Panc1 (cell line): ENCODE data around the gene STAC3. TPM values are rescaled to one million over a fixed set of nuclear protein-coding genes. Genes with fewer than 3 reads are reported as not detected.

Experiments used
- ATAC-seq: fragments of 200-7000 bp; cut with Tn5 transposase; 2 replicates; pipeline ENCODE4 v1.9.1; 2020; ENCODE audit warnings: mild to moderate bottlenecking, moderate library complexity
- BruUV-seq: library from RNA; stranded (reverse); fragments of 400-500 nt; replicated peaks from 2 replicates; lab custom pipeline; 2021; lab: Mats Ljungman, UMichigan
- CTCF ChIA-PET: fragments of 300-600 bp; sonication (Branson Sonifier 250); formaldehyde crosslinking; loops from one replicate; lab custom pipeline; 2022; ENCODE audit warnings: antibody characterized with exemption; lab: Charles Lee
- POLR2A ChIA-PET: fragments of 300-600 bp; sonication (Branson Sonifier 250); formaldehyde crosslinking; loops from one replicate; lab custom pipeline; 2022; ENCODE audit warnings: antibody characterized with exemption; lab: Charles Lee
- DNase-seq: peaks from one replicate; pipeline ENCODE4 v3.0.0-alpha.2; 2010; ENCODE audit warnings: low read depth, low spot score
- H3K27ac ChIP-seq: 2 replicates; pipeline ENCODE4 v1.5.1; 2011; ENCODE audit warnings: mild to moderate bottlenecking, low read length, inconsistent platforms
- H3K27me3 ChIP-seq: fragments of 200-500 bp; sonication (Bioruptor generic); 2 replicates; pipeline ENCODE4 v1.6.0; 2014; ENCODE audit warnings: low read length, inconsistent platforms; ENCODE audit not compliant: control insufficient read depth, insufficient read depth
- H3K36me3 ChIP-seq: fragments of 200-500 bp; sonication (Bioruptor generic); 2 replicates; pipeline ENCODE4 v1.5.1; 2014; ENCODE audit warnings: inconsistent platforms, mild to moderate bottlenecking, low read length, moderate library complexity; ENCODE audit not compliant: control insufficient read depth, insufficient read depth
- H3K4me1 ChIP-seq: 2 replicates; pipeline ENCODE4 v1.5.1; 2011; ENCODE audit warnings: inconsistent platforms, mild to moderate bottlenecking, low read length, moderate library complexity; ENCODE audit not compliant: control insufficient read depth, insufficient read depth
- H3K4me3 ChIP-seq, 2 experiments: 2 replicates each; pipeline ENCODE4 v1.5.1; 2011 to 2012; ENCODE audit warnings: low read depth in 2 of 2, low read length in 2 of 2, mild to moderate bottlenecking in 2 of 2, inconsistent platforms in 1 of 2, moderate library complexity in 1 of 2
- H3K9me3 ChIP-seq: fragments of 200-500 bp; sonication (Bioruptor generic); 2 replicates; pipeline ENCODE4 v1.5.1; 2014; ENCODE audit warnings: low read depth, mild to moderate bottlenecking, inconsistent platforms, low read length, moderate library complexity; ENCODE audit not compliant: control insufficient read depth, insufficient read depth
- POLR2AphosphoS5 ChIP-seq: IDR thresholded peaks from 2 replicates; pipeline ENCODE4 v1.6.1; 2012; ENCODE audit warnings: mild to moderate bottlenecking, low read depth, low read length, moderate library complexity
- SIN3A ChIP-seq: IDR thresholded peaks from 2 replicates; pipeline ENCODE4 v1.6.1; 2012; ENCODE audit warnings: low read depth, mild to moderate bottlenecking, low read length, moderate library complexity, borderline replicate concordance; ENCODE audit not compliant: insufficient read depth
- TCF7L2 ChIP-seq: IDR thresholded peaks from 2 replicates; pipeline ENCODE4 v1.6.1; 2011; ENCODE audit warnings: mild to moderate bottlenecking, low read depth, low read length, inconsistent platforms
- in situ Hi-C: cut with HindIII; loops from 2 replicates; pipeline ENCODE4 v1.10.0; 2016; ENCODE audit warnings: low sequenced_read_pairs, low pct_unique_long_range_greater_than_20kb
- intact Hi-C: fragments of 100-400 bp; cut with micrococcal nuclease; formaldehyde crosslinking; loops from one replicate; pipeline ENCODE4 v1.10.0; 2022; ENCODE audit not compliant: unreplicated experiment
- total RNA-seq: library from RNA; stranded (reverse); gene quantifications from one replicate; pipeline ENCODE4 v1.2.1, GENCODE V29; 2021; ENCODE audit not compliant: unreplicated experiment
- TF ChIP-seq, protein P1 (sequence below), 2 experiments: IDR thresholded peaks; 2 replicates each; pipeline ENCODE4 v1.6.1; 2011 to 2012; ENCODE audit warnings: low read depth in 2 of 2, control low read depth in 1 of 2, low read length in 1 of 2, mild to moderate bottlenecking in 1 of 2, moderate library complexity in 1 of 2; ENCODE audit not compliant: insufficient read depth in 1 of 2
- TF ChIP-seq, protein P2 (sequence below): fragments of 450-650 bp; IDR thresholded peaks from 2 replicates; pipeline ENCODE4 v1.5.1; 2017; ENCODE audit warnings: mild to moderate bottlenecking

STAC3 gene
- total RNA-seq, 1 experiment from 2014 or later = 0.87 TPM

DNA sequence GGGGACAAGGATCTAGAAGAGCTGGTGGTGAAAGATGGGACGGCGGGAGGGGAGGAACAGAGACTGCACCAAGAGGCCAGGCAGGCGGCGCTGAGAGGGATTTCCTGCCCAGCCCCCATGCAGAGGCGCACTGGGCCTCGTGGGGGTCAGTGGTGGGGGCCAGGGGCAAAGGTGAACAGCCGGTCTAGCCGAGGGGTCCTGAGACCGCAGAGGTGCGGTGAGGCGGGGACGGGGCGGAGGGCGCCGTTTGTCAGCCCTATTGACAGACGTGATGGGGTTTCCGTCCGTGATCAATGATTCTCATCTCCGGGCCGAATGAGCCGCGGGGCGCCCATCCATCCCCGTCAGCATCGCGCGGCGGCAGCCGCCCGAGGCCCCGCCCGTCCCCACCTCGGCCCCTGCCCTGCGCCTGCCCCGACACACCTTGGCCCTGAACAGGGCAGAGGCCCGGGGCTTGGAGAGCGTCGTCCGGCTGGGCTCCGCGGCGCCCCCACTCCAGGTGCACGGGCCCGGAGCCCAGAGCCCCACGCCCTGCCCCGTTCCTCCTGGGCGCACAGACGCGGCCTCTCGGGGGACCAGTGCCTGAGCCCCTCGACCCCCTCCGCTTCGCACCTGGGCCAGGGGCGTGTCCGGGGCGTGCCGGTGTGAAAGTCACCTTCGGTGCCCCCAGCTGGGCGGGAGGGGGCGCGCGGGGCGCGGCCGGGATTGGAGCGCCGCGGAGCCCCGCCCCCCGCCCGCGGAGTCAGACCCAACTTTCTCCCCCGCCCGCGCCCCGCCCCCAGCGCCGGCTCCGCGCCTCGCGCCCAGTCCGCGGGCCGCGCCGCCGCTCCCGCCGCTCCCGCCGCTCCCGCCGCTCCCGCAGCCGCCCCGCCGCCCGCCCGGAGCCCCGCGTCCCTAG is 34.7 kb downstream of the STAC3 start, which contains the start of gene NXPH4:
NXPH4 (plus strand) TSS at position 781 of the 898 bp plus-strand sequence. CDS start 176 bp downstream, outside the sequence.
- ChIA-PET POLR2A (no interaction called here), CTCF (no interaction called here)
- no TSS peak for BruUV-seq
- intact Hi-C loops = no loop called here
- DNase-seq (no peak), ATAC-seq (peak; percentile 17)
- no peak within 1 kb of the TSS for H3K27ac ChIP-seq
- in situ Hi-C loops = no loop called here
- H3K4me3 ChIP-seq = peak within 1 kb of the TSS; percentile 44 to 53
- no peaks in the 10 kb centered on the region for H3K9me3 ChIP-seq
- TF ChIP-seq POLR2AphosphoS5 (no peak), SIN3A (no peak), TCF7L2 (no peak)
- TF ChIP-seq, protein P1, sequence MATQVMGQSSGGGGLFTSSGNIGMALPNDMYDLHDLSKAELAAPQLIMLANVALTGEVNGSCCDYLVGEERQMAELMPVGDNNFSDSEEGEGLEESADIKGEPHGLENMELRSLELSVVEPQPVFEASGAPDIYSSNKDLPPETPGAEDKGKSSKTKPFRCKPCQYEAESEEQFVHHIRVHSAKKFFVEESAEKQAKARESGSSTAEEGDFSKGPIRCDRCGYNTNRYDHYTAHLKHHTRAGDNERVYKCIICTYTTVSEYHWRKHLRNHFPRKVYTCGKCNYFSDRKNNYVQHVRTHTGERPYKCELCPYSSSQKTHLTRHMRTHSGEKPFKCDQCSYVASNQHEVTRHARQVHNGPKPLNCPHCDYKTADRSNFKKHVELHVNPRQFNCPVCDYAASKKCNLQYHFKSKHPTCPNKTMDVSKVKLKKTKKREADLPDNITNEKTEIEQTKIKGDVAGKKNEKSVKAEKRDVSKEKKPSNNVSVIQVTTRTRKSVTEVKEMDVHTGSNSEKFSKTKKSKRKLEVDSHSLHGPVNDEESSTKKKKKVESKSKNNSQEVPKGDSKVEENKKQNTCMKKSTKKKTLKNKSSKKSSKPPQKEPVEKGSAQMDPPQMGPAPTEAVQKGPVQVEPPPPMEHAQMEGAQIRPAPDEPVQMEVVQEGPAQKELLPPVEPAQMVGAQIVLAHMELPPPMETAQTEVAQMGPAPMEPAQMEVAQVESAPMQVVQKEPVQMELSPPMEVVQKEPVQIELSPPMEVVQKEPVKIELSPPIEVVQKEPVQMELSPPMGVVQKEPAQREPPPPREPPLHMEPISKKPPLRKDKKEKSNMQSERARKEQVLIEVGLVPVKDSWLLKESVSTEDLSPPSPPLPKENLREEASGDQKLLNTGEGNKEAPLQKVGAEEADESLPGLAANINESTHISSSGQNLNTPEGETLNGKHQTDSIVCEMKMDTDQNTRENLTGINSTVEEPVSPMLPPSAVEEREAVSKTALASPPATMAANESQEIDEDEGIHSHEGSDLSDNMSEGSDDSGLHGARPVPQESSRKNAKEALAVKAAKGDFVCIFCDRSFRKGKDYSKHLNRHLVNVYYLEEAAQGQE (IDR thresholded peaks at IDR 0.05; ENCODE audit: insufficient read depth in 1 of 2, low read depth in 2 of 2, low read length in 1 of 2) = no peak
- TF ChIP-seq, protein P2, sequence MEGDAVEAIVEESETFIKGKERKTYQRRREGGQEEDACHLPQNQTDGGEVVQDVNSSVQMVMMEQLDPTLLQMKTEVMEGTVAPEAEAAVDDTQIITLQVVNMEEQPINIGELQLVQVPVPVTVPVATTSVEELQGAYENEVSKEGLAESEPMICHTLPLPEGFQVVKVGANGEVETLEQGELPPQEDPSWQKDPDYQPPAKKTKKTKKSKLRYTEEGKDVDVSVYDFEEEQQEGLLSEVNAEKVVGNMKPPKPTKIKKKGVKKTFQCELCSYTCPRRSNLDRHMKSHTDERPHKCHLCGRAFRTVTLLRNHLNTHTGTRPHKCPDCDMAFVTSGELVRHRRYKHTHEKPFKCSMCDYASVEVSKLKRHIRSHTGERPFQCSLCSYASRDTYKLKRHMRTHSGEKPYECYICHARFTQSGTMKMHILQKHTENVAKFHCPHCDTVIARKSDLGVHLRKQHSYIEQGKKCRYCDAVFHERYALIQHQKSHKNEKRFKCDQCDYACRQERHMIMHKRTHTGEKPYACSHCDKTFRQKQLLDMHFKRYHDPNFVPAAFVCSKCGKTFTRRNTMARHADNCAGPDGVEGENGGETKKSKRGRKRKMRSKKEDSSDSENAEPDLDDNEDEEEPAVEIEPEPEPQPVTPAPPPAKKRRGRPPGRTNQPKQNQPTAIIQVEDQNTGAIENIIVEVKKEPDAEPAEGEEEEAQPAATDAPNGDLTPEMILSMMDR = no peak; the same call in 1 of the 2 replicates
- peaks cover 10% of the 10 kb centered on the region for H3K27me3 ChIP-seq
- H3K36me3 ChIP-seq = no peaks in the 10 kb centered on the region; the same call in 1 of the 2 replicates
- H3K4me1 ChIP-seq = peaks cover 20% of the 10 kb centered on the region

DNA sequence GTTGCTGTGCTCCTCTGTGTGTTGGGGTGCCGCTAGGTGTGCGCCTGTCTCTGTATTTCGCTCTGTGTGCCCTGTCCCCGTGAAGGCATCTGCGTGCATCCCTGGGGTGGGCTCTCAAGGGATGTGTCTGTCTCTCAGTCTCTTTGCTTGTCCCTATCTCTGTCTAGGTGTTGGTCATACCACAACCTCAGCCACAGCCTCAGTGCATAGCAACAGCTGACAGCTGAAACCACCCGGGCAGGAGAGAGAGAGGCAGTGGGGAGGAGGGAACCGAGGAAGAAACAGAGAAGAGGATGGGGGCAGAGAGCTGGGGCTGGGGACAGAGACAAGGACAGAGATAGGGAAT is 35.3 kb downstream of the STAC3 start:
- no peaks in the 10 kb centered on the region; the same call in 1 of the 2 replicates for H3K36me3 ChIP-seq
- intact Hi-C loops = no loop called here
- in situ Hi-C loops = no loop called here
- no TSS peak for BruUV-seq
- peaks cover 20% of the 10 kb centered on the region for H3K4me1 ChIP-seq
- TF ChIP-seq, protein P2 = no peak
- TF ChIP-seq SIN3A (no peak), TCF7L2 (no peak), POLR2AphosphoS5 (no peak)
- TF ChIP-seq, protein P1 (IDR thresholded peaks at IDR 0.05; ENCODE audit: insufficient read depth in 1 of 2, low read depth in 2 of 2, low read length in 1 of 2) = no peak
- H3K4me3 ChIP-seq = peak overlapping the region in 1 of 2 experiments; percentile 42; a peak in 1 of 4 replicates
- H3K27me3 ChIP-seq = peaks cover 10% of the 10 kb centered on the region
- H3K9me3 ChIP-seq = no peaks in the 10 kb centered on the region
- H3K27ac ChIP-seq = no peak overlapping the region
- ChIA-PET CTCF (no interaction called here), POLR2A (no interaction called here)
- DNase-seq (no peak), ATAC-seq (no peak)
